Body of pancreas (tissue), 4 donors: ENCODE results near the gene CREB3L1. TPM values are rescaled to one million over a fixed set of nuclear protein-coding genes. Genes with fewer than 3 reads are reported as not detected.

ENCODE experiments used
- ATAC-seq: fragments of 150-250 bp; one replicate; pipeline ENCODE4 v1.9.1; 2016
- DNase-seq, 4 donors: peaks; one replicate each; pipeline ENCODE4 v3.0.0-alpha.2; 2019
- H3K27ac ChIP-seq, 4 donors: fragments of 200-600 bp; sonication (generic); 1 replicate in 3 of 4; 2 replicates in 1 of 4; pipeline versions ENCODE4 v1.5.1 to v1.6.1; 2016 to 2019; ENCODE audit warnings: mild to moderate bottlenecking in 1 of 4, mixed read lengths in 1 of 4, moderate library complexity in 1 of 4
- H3K27me3 ChIP-seq, 2 donors: fragments of 200-600 bp; sonication (generic); one replicate each; pipeline ENCODE4 v1.6.0; 2016; ENCODE audit warnings: mild to moderate bottlenecking in 1 of 2
- H3K36me3 ChIP-seq, 2 donors: fragments of 200-600 bp; sonication (generic); replicated peaks in 1 of 2; 2 replicates each; pipeline ENCODE4 v1.5.1; 2016; ENCODE audit warnings: low read depth in 2 of 2; ENCODE audit not compliant: insufficient read depth in 1 of 2
- H3K4me1 ChIP-seq: fragments of 200-600 bp; sonication (generic); one replicate; pipeline ENCODE4 v1.6.0; 2016
- H3K4me3 ChIP-seq, 2 donors: fragments of 200-600 bp; sonication (generic); 1 replicate in 1 of 2; 2 replicates in 1 of 2; pipeline ENCODE4 v1.5.1; 2016 to 2019
- H3K9me3 ChIP-seq, 3 donors: fragments of 200-600 bp; sonication (generic); 1 replicate in 2 of 3; 2 replicates in 1 of 3; pipeline ENCODE4 v1.5.1; 2016
- CTCF ChIP-seq, 7 experiments: fragments of 450-650 bp in 4 of 7; fragments of 200-600 bp in 3 of 7; sonication (generic) in 3 of 7; IDR thresholded peaks; one replicate each; pipeline ENCODE4 v1.5.1; 2016 to 2019; ENCODE audit warnings: antibody characterized with exemption in 7 of 7
- POLR2A ChIP-seq, 3 donors: fragments of 450-650 bp; IDR thresholded peaks; one replicate each; pipeline ENCODE4 v1.6.1; 2016; ENCODE audit warnings: antibody characterized with exemption in 3 of 3, mild to moderate bottlenecking in 2 of 3
- WGBS, 2 donors: methylation state at CpG; one replicate each; pipeline ENCODE4 v1.1.5; 2017; 5-methylcytosine and 5-hydroxymethylcytosine counted together
- intact Hi-C: fragments of 100-400 bp; cut with DNase I; formaldehyde crosslinking; loops from one replicate; pipeline ENCODE4 v1.15.1; 2023
- total RNA-seq, 2 donors: library from RNA; depleted of rRNA; stranded (reverse); fragments of >200 nt; gene quantifications; one replicate each; pipeline ENCODE4 v1.1.0, GENCODE V29; 2016

The CREB3L1 gene
- total RNA-seq, 2 donors from 2014 or later: 20.8 to 22.7 TPM

GRCh38 chr11:46307369-46307768 lies 29.9 kb downstream of the CREB3L1 start:
- no peak for TF ChIP-seq POLR2A (IDR thresholded peaks at IDR 0.05)
- no peak for TF ChIP-seq CTCF (IDR thresholded peaks at IDR 0.05)
- no peaks in the 10 kb centered on the region for H3K27me3 ChIP-seq
- H3K4me1 ChIP-seq: no peaks in the 10 kb centered on the region
- 81 to 90% methylated on average over 3 of the region's 3 CpGs for WGBS, 2 donors
- ATAC-seq (no peak), DNase-seq (no peak)
- no peaks in the 10 kb centered on the region for H3K9me3 ChIP-seq
- no peak overlapping the region for H3K27ac ChIP-seq
- H3K4me3 ChIP-seq: no peak overlapping the region
- intact Hi-C loops: loop anchor here (5.0 kb wide), 1 partner anchor 55 kb away; no protein-coding TSS in a partner anchor
- H3K36me3 ChIP-seq: peaks cover 5 to 17% of the 10 kb centered on the region in 2 donors

GRCh38 chr11:46307785-46308341 lies 30.4 kb downstream of the CREB3L1 start:
- no peaks in the 10 kb centered on the region for H3K4me1 ChIP-seq
- intact Hi-C loops: loop anchor here (5.0 kb wide), 1 partner anchor 56 kb away; no protein-coding TSS in a partner anchor
- ATAC-seq (no peak), DNase-seq (no peak)
- H3K27me3 ChIP-seq: no peaks in the 10 kb centered on the region
- H3K4me3 ChIP-seq: no peak overlapping the region
- H3K36me3 ChIP-seq: peaks cover 4 to 15% of the 10 kb centered on the region in 2 donors
- H3K9me3 ChIP-seq: no peaks in the 10 kb centered on the region
- 77 to 80% methylated on average over 6 to 13 of the region's 14 CpGs for WGBS, 2 donors
- H3K27ac ChIP-seq: no peak overlapping the region
- TF ChIP-seq CTCF (IDR thresholded peaks at IDR 0.05) (no peak), POLR2A (IDR thresholded peaks at IDR 0.05) (no peak)

GRCh38 chr11:46308631-46309419 lies 31.4 kb downstream of the CREB3L1 start:
- intact Hi-C loops: loop anchor here (5.0 kb wide), 1 partner anchor 57 kb away; no protein-coding TSS in a partner anchor
- ATAC-seq: peak; percentile 79

GRCh38 chr11:46309814-46310259 lies 32.4 kb downstream of the CREB3L1 start:
- WGBS, 2 donors: 60 to 64% methylated on average over 4 of the region's 4 CpGs
- H3K27ac ChIP-seq: no peak overlapping the region
- no peak for ATAC-seq
- H3K36me3 ChIP-seq: peaks cover 0 to 11% of the 10 kb centered on the region in 2 donors
- no peaks in the 10 kb centered on the region for H3K9me3 ChIP-seq
- H3K27me3 ChIP-seq: no peaks in the 10 kb centered on the region
- intact Hi-C loops: loop anchor here (5.0 kb wide), 1 partner anchor 58 kb away; no protein-coding TSS in a partner anchor
- DNase-seq: no peak
- no peak overlapping the region for H3K4me3 ChIP-seq
- TF ChIP-seq CTCF (IDR thresholded peaks at IDR 0.05) (no peak), POLR2A (IDR thresholded peaks at IDR 0.05) (no peak)
- H3K4me1 ChIP-seq: peaks cover 2% of the 10 kb centered on the region

More at GRCh38 chr11:46308631-46309419, 31.4 kb downstream of the CREB3L1 start:
- 27 to 33% methylated on average over 9 to 12 of the region's 12 CpGs for WGBS, 2 donors
- Histone ChIP-seq H3K27me3 (no peaks in the 10 kb centered on the region), H3K4me3 (no peak overlapping the region), H3K9me3 (no peaks in the 10 kb centered on the region), H3K27ac (no peak overlapping the region), H3K36me3 (peaks cover 0 to 13% of the 10 kb centered on the region in 2 donors), H3K4me1 (no peaks in the 10 kb centered on the region)
- peak; percentile 73 to 83 (median 79) for DNase-seq
- no peak for TF ChIP-seq POLR2A (IDR thresholded peaks at IDR 0.05)
- peak; percentile 66 to 78 (median 74) for TF ChIP-seq CTCF (IDR thresholded peaks at IDR 0.05)
